Measurements from ENCODE around the gene IFT80. TPM values are rescaled to one million over a fixed set of nuclear protein-coding genes. Genes with fewer than 3 reads are reported as not detected.

IFT80 gene
- total and polyA plus RNA-seq, 2 of the 4 experiments (the other 2 are of a cell fraction): 15.2 to 16.8 TPM

DNA sequence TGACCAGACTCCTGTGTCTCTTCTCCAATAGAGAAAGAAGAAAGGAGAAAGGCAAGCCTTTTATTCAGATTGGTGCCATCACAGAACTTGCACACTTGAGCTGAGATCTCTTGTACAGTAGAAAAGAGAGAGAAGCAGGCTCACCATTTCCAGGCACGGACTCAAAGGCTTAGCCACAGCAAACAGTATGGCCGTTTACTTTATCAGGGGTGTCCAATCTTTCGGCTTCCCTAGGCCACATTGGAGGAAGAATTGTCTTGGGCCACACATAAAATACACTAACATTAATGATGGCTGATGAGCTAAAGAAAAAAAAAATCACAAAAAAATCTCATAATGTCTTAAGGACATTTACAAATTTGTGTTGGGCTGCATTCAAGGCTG is 5.0 kb downstream of the IFT80 start:
- Histone ChIP-seq H3K9me1 (ENCODE audit: insufficient read depth, low read length) (no peaks in the 10 kb centered on the region; the same call in 1 of the 2 replicates), H3K9me3 (ENCODE audit: control insufficient read depth, insufficient read depth, low read length) (no peaks in the 10 kb centered on the region), H3K27ac (ENCODE audit: insufficient read depth, low read length) (no peak overlapping the region), H4K5ac (ENCODE audit: low read depth, low read length) (no peak overlapping the region), H3K23ac (ENCODE audit: low read depth, low read length) (no peak overlapping the region), H3K4ac (ENCODE audit: low read depth, low read length) (no peak overlapping the region), H3K4me3 (ENCODE audit: insufficient read depth, low read depth, low read length) (no peak overlapping the region), H2AFZ (replicated peaks; ENCODE audit: low read length, poor library complexity) (no peak overlapping the region), H3K79me1 (ENCODE audit: low read depth in 1 of 2, low read length in 2 of 2) (peaks cover 15 to 42% of the 10 kb centered on the region in 2 experiments), H3K4me2 (ENCODE audit: low read depth, low read length) (no peak overlapping the region), H3K18ac (ENCODE audit: low read depth, low read length) (no peak overlapping the region), H3K56ac (ENCODE audit: extremely low read depth, insufficient read depth, low read length) (no peak overlapping the region), H2BK20ac (ENCODE audit: low read depth, low read length) (no peak overlapping the region), H4K91ac (ENCODE audit: insufficient read depth, low read depth, low read length) (no peak overlapping the region), H3K36me3 (ENCODE audit: control insufficient read depth, insufficient read depth, low read length) (no peaks in the 10 kb centered on the region), H2AK5ac (ENCODE audit: low read depth, low read length) (no peak overlapping the region), H3K27me3 (ENCODE audit: control insufficient read depth, insufficient read depth, low read length) (no peaks in the 10 kb centered on the region), H2BK5ac (ENCODE audit: low read depth, low read length, poor library complexity, severe bottlenecking) (no peak overlapping the region), H2AK9ac (replicated peaks; ENCODE audit: low read depth, low read length, poor library complexity) (no peak overlapping the region), H3K9ac (ENCODE audit: low read depth, low read length) (no peak overlapping the region), H4K8ac (ENCODE audit: low read depth in 2 of 2, low read length in 2 of 2) (no peak overlapping the region), H2BK15ac (ENCODE audit: low read depth, low read length) (no peak overlapping the region), H3K14ac (replicated peaks; ENCODE audit: low read depth, low read length) (no peak overlapping the region), H4K20me1 (ENCODE audit: insufficient read depth, low read length) (no peaks in the 10 kb centered on the region; the same call in 1 of the 2 replicates), H2BK120ac (ENCODE audit: low read depth, low read length) (no peak overlapping the region), H3K4me1 (ENCODE audit: control insufficient read depth, insufficient read depth, low read length) (peaks cover 3% of the 10 kb centered on the region; the same call in 1 of the 2 replicates)
- no TSS peak for BruUV-seq (replicated peaks)
- dilution Hi-C loops (cut with HindIII; ENCODE audit: low sequenced_read_pairs, unreplicated experiment): no loop called here
- CTCF ChIA-PET: interaction anchor here (0.6 kb wide), 1 partner anchor 29 kb away, joined by 3 read pairs; no protein-coding TSS in a partner anchor
- no CpG with 5 or more reads among the region's 3 CpGs for WGBS, 2 experiments (ENCODE audit: extremely low coverage in 2 of 2, insufficient read length in 1 of 2)
- in situ Hi-C loops (cut with MboI; ENCODE audit: low sequenced_read_pairs): no loop called here
- ATAC-seq (ENCODE audit: low read depth) (no peak), DNase-seq (no peak)
- POLR2A ChIA-PET (ENCODE audit: unreplicated experiment): interaction anchor here (1.1 kb wide), 1 partner anchor 16 kb away, joined by 4 read pairs; no protein-coding TSS in a partner anchor
- TF ChIP-seq CHD1 (IDR thresholded peaks at IDR 0.05; ENCODE audit: low read depth, low read length) (no peak), RFX5 (IDR thresholded peaks at IDR 0.05; ENCODE audit: low read depth, low read length) (no peak), SMC3 (IDR thresholded peaks at IDR 0.05; ENCODE audit: low read depth, low read length) (no peak), POLR2A (IDR thresholded peaks at IDR 0.05; ENCODE audit: low read depth, low read length) (no peak), FOS (IDR thresholded peaks at IDR 0.05; ENCODE audit: low read depth, low read length) (no peak), RAD21 (IDR thresholded peaks at IDR 0.05; ENCODE audit: low read length) (no peak), MAZ (IDR thresholded peaks at IDR 0.05; ENCODE audit: borderline replicate concordance, low read depth, low read length) (no peak), MAFK (IDR thresholded peaks at IDR 0.05; ENCODE audit: low read depth, low read length) (no peak), NFE2L2 (IDR thresholded peaks at IDR 0.05; ENCODE audit: low read depth, low read length) (no peak), MXI1 (IDR thresholded peaks at IDR 0.05; ENCODE audit: borderline replicate concordance, low read depth, low read length) (no peak), RCOR1 (IDR thresholded peaks at IDR 0.05; ENCODE audit: insufficient replicate concordance, low read length) (no peak), CEBPB (IDR thresholded peaks at IDR 0.05; ENCODE audit: low read depth, low read length) (no peak), BHLHE40 (IDR thresholded peaks at IDR 0.05; ENCODE audit: low read depth, low read length) (no peak)
- TF ChIP-seq, protein P1, sequence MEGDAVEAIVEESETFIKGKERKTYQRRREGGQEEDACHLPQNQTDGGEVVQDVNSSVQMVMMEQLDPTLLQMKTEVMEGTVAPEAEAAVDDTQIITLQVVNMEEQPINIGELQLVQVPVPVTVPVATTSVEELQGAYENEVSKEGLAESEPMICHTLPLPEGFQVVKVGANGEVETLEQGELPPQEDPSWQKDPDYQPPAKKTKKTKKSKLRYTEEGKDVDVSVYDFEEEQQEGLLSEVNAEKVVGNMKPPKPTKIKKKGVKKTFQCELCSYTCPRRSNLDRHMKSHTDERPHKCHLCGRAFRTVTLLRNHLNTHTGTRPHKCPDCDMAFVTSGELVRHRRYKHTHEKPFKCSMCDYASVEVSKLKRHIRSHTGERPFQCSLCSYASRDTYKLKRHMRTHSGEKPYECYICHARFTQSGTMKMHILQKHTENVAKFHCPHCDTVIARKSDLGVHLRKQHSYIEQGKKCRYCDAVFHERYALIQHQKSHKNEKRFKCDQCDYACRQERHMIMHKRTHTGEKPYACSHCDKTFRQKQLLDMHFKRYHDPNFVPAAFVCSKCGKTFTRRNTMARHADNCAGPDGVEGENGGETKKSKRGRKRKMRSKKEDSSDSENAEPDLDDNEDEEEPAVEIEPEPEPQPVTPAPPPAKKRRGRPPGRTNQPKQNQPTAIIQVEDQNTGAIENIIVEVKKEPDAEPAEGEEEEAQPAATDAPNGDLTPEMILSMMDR (conservative IDR thresholded peaks at IDR 0.05; ENCODE audit: low read depth, low read length): no peak
- TF ChIP-seq, protein P2, sequence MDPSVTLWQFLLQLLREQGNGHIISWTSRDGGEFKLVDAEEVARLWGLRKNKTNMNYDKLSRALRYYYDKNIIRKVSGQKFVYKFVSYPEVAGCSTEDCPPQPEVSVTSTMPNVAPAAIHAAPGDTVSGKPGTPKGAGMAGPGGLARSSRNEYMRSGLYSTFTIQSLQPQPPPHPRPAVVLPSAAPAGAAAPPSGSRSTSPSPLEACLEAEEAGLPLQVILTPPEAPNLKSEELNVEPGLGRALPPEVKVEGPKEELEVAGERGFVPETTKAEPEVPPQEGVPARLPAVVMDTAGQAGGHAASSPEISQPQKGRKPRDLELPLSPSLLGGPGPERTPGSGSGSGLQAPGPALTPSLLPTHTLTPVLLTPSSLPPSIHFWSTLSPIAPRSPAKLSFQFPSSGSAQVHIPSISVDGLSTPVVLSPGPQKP (IDR thresholded peaks at IDR 0.05; ENCODE audit: borderline replicate concordance, low read depth, low read length): no peak
- TF ChIP-seq, protein P3, sequence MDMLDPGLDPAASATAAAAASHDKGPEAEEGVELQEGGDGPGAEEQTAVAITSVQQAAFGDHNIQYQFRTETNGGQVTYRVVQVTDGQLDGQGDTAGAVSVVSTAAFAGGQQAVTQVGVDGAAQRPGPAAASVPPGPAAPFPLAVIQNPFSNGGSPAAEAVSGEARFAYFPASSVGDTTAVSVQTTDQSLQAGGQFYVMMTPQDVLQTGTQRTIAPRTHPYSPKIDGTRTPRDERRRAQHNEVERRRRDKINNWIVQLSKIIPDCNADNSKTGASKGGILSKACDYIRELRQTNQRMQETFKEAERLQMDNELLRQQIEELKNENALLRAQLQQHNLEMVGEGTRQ (IDR thresholded peaks at IDR 0.05; ENCODE audit: low read depth, low read length): no peak
- intact Hi-C loops (cut with micrococcal nuclease): no loop called here
